ENCODE results near the gene SKI. TPM values are rescaled to one million over a fixed set of nuclear protein-coding genes. Genes with fewer than 3 reads are reported as not detected.

Gene SKI
- total and polyA plus RNA-seq, 2 of the 8 experiments (the other 6 are each of a cell fraction or from before 2014, with no cell fraction given): 8.3 to 87.6 TPM

- peaks cover 40 to 93% of the 10 kb centered on the region in 2 experiments for H3K79me2 ChIP-seq (ENCODE audit: control insufficient read depth in 1 of 2, insufficient read depth in 2 of 2, low read length in 2 of 2)
- no peak overlapping the region for H2AK5ac ChIP-seq (ENCODE audit: low read depth, low read length)
- no peaks in the 10 kb centered on the region for H3K27me3 ChIP-seq (replicated peaks in 1 of 4; ENCODE audit: control insufficient read depth in 3 of 4, extremely low read depth in 1 of 4, insufficient read depth in 3 of 4, low read length in 3 of 4)
- H3K56ac ChIP-seq (replicated peaks; ENCODE audit: insufficient read length, low read depth, low read length): no peak overlapping the region
- H2AFZ ChIP-seq (ENCODE audit: low read length): no peak overlapping the region
- H4K8ac ChIP-seq (ENCODE audit: extremely low read depth, insufficient read depth, low read length): no peak overlapping the region; the same call in 1 of the 2 replicates
- no peak overlapping the region for H4K5ac ChIP-seq (ENCODE audit: insufficient read length, low read depth, low read length)
- no peak overlapping the region for H3K18ac ChIP-seq (ENCODE audit: extremely low read depth, low read length)
- H3K23ac ChIP-seq (ENCODE audit: insufficient read length): no peak overlapping the region
- H2BK12ac ChIP-seq (ENCODE audit: low read depth, low read length): no peak overlapping the region
- no peak overlapping the region for H2BK5ac ChIP-seq (ENCODE audit: low read depth, low read length)
- no peak overlapping the region for H3K4me3 ChIP-seq (ENCODE audit: extremely low read depth in 1 of 4, insufficient read depth in 2 of 4, low read depth in 3 of 4, low read length in 4 of 4)
- WGBS, 2 experiments (ENCODE audit: extremely low coverage in 1 of 2, insufficient coverage in 1 of 2, insufficient read length in 1 of 2, insufficient replicate concordance in 2 of 2, low coverage in 1 of 2, low lambda C conversion rate in 2 of 2, missing lambda C conversion rate in 1 of 2): 94% methylated on average over 30 of the region's 33 CpGs; no CpG with 5 or more reads in 1 of the 2 experiments
- no peak overlapping the region for H3K4ac ChIP-seq (replicated peaks; ENCODE audit: insufficient read length, low read depth, low read length)
- ChIA-PET CTCF (ENCODE audit: partially characterized antibody) (interaction anchor here (1.8 kb wide), 1 partner anchor 9 kb away, joined by 8 read pairs; no protein-coding TSS in a partner anchor), POLR2A (ENCODE audit: partially characterized antibody) (interaction anchor here (0.7 to 2.0 kb wide), 5 partner anchors 9 to 62 kb away, joined by 3 to 6 read pairs (median 4); no protein-coding TSS in a partner anchor)
- H3K4me1 ChIP-seq (replicated peaks in 1 of 4; ENCODE audit: control insufficient read depth in 3 of 4, insufficient read depth in 4 of 4, low read length in 3 of 4): peaks cover 7 to 22% (median 17%) of the 10 kb centered on the region in 4 experiments
- no peak overlapping the region for H2BK120ac ChIP-seq (replicated peaks; ENCODE audit: low read depth, low read length)
- DNase-seq (ENCODE audit: low read depth in 1 of 2, low spot score in 2 of 2) (no peak), FAIRE-seq (no peak)
- no peak overlapping the region for H3K4me2 ChIP-seq (ENCODE audit: insufficient read depth in 1 of 2, low read depth in 2 of 2, low read length in 2 of 2)
- H4K91ac ChIP-seq (replicated peaks; ENCODE audit: insufficient read length, low read length): no peak overlapping the region
- peaks cover 35% of the 10 kb centered on the region for H3K79me1 ChIP-seq (ENCODE audit: low read depth, low read length)
- peaks cover 0 to 3% (median 0%) of the 10 kb centered on the region in 4 experiments; a peak in 1 of 8 replicates for H3K36me3 ChIP-seq (ENCODE audit: control insufficient read depth in 2 of 4, insufficient read depth in 4 of 4, low read length in 3 of 4)
- H4K20me1 ChIP-seq (replicated peaks in 1 of 2; ENCODE audit: control insufficient read depth in 1 of 2, insufficient read depth in 2 of 2, low read length in 2 of 2): peaks cover 29 to 46% of the 10 kb centered on the region in 2 experiments
- H3K14ac ChIP-seq (ENCODE audit: insufficient read length): no peak overlapping the region
- H3K9me3 ChIP-seq (ENCODE audit: insufficient read depth in 2 of 2, low read depth in 1 of 2, low read length in 1 of 2): no peaks in the 10 kb centered on the region; a peak in 1 of 4 replicates
- TF ChIP-seq SUZ12 (IDR thresholded peaks at IDR 0.05; ENCODE audit: low read length): no peak
- no peak for TF ChIP-seq CHD2 (IDR thresholded peaks at IDR 0.05; ENCODE audit: low read length)
- TF ChIP-seq GTF2F1 (IDR thresholded peaks at IDR 0.05; ENCODE audit: borderline replicate concordance, low read depth, low read length): no peak
- TF ChIP-seq JUN (IDR thresholded peaks at IDR 0.05; ENCODE audit: low read depth, low read length): no peak
- TF ChIP-seq KDM5A (IDR thresholded peaks at IDR 0.05; ENCODE audit: low read length): no peak
- no peak for TF ChIP-seq SP1 (IDR thresholded peaks at IDR 0.05; ENCODE audit: low read depth, low read length)
- TF ChIP-seq POLR2A (IDR thresholded peaks at IDR 0.05; ENCODE audit: control extremely low read depth in 1 of 2, low read depth in 2 of 2, low read length in 2 of 2): no peak
- TF ChIP-seq PHF8 (conservative IDR thresholded peaks at IDR 0.05; ENCODE audit: low read depth, low read length): no peak
- TF ChIP-seq POLR2AphosphoS5 (IDR thresholded peaks at IDR 0.05; ENCODE audit: low read depth, low read length): no peak
- no peak for TF ChIP-seq RXRA (IDR thresholded peaks at IDR 0.05; ENCODE audit: insufficient read depth, low read depth, low read length)
- no peak for TF ChIP-seq TBP (IDR thresholded peaks at IDR 0.05; ENCODE audit: low read depth, low read length)
- TF ChIP-seq BACH1 (IDR thresholded peaks at IDR 0.05; ENCODE audit: low read length): no peak
- 0 out of 2 replicates have a peak overlapping the region, but pooled peaks have one; percentile 5 for H3K27ac ChIP-seq (ENCODE audit: low read depth, low read length)
- no peaks in the 10 kb centered on the region for H3K23me2 ChIP-seq (ENCODE audit: low read depth, low read length)
- H2BK20ac ChIP-seq (ENCODE audit: low read length): no peak overlapping the region
- no peak overlapping the region; a peak in 1 of 7 replicates for H3K9ac ChIP-seq (replicated peaks in 1 of 4; ENCODE audit: extremely low read depth in 1 of 4, low read depth in 3 of 4, low read length in 3 of 4)
- no peak overlapping the region for H2BK15ac ChIP-seq (ENCODE audit: low read length)
Measured at GRCh38 chr1:2242814-2243725, 15.0 kb downstream of the SKI start.

Data from H1 (cell line).